HFFc6 (cell line): Measurements from ENCODE around the gene SERPINE1. TPM values are rescaled to one million over a fixed set of nuclear protein-coding genes. Genes with fewer than 3 reads are reported as not detected.
A peak's percentile ranks its signal among the peaks of the same experiment; 100 is the strongest.

Experiments used
- DNase-seq: peaks from one replicate; pipeline ENCODE4 v3.0.0-alpha.2; 2018
- H3K27ac Mint-ChIP-seq: 2 replicates; pipeline ENCODE4 v1.8.0; 2020; ENCODE audit warnings: mild to moderate bottlenecking, mixed read lengths
- H3K27me3 Mint-ChIP-seq: 2 replicates; pipeline ENCODE4 v1.8.0; 2021; ENCODE audit warnings: mild to moderate bottlenecking, moderate library complexity, mixed read lengths; ENCODE audit not compliant: insufficient read depth
- H3K36me3 Mint-ChIP-seq: 2 replicates; pipeline ENCODE4 v1.8.0; 2021; ENCODE audit warnings: low read depth, mixed read lengths
- H3K4me1 Mint-ChIP-seq: 2 replicates; pipeline ENCODE4 v1.8.0; 2020; ENCODE audit warnings: low read depth, mixed read lengths
- H3K4me3 Mint-ChIP-seq: 2 replicates; pipeline ENCODE4 v1.8.0; 2020; ENCODE audit warnings: mild to moderate bottlenecking, moderate library complexity, mixed read lengths
- H3K9me3 Mint-ChIP-seq: 2 replicates; pipeline ENCODE4 v1.8.0; 2020; ENCODE audit warnings: mild to moderate bottlenecking, mixed read lengths
- long read RNA-seq: library from polyadenylated mRNA; unstranded; transcript quantifications from one replicate; pipeline ENCODE4 v2.0.0, GENCODE V29; 2019
- total RNA-seq, 6 experiments: library from RNA; stranded (reverse); fragmentation: NEBNext Ultra II Directional; extraction: Animal tissue kit (Norgen Biotek cat#: 25700); gene quantifications; 2 replicates in 1 of 6; 3 replicates in 5 of 6; pipeline ENCODE4 v1.2.3, GENCODE V29; 2021
- TF ChIP-seq, protein P1 (sequence below): fragments of 200-600 bp; sonication (generic); IDR thresholded peaks from 2 replicates; pipeline ENCODE4 v1.5.0; 2021; ENCODE audit warnings: antibody characterized with exemption, mild to moderate bottlenecking

SERPINE1 gene
- total RNA-seq = 1,000 to 10,000 TPM in 4 of 6 experiments, 100 to 1,000 TPM in 2; 906 to 2,092 (median 1,052) TPM
- long read RNA-seq, transcript SERPINE1-201 (9 exons, 3,190 nt) = major isoform, 1,033 of 1,344 reads
- long read RNA-seq, partial matches to known transcripts = 282 of 1,344 reads
- long read RNA-seq, other reads (novel, unspliced or antisense) = 29 of 1,344 reads

- DNase-seq = peak; percentile 100
- H3K4me3 Mint-ChIP-seq = peak within 1 kb of the TSS; percentile 98
- H3K36me3 Mint-ChIP-seq = peaks cover 48% of the 10 kb centered on the region
- H3K4me1 Mint-ChIP-seq = peaks cover 89% of the 10 kb centered on the region
- peaks cover 41% of the 10 kb centered on the region for H3K9me3 Mint-ChIP-seq
- TF ChIP-seq, protein P1, sequence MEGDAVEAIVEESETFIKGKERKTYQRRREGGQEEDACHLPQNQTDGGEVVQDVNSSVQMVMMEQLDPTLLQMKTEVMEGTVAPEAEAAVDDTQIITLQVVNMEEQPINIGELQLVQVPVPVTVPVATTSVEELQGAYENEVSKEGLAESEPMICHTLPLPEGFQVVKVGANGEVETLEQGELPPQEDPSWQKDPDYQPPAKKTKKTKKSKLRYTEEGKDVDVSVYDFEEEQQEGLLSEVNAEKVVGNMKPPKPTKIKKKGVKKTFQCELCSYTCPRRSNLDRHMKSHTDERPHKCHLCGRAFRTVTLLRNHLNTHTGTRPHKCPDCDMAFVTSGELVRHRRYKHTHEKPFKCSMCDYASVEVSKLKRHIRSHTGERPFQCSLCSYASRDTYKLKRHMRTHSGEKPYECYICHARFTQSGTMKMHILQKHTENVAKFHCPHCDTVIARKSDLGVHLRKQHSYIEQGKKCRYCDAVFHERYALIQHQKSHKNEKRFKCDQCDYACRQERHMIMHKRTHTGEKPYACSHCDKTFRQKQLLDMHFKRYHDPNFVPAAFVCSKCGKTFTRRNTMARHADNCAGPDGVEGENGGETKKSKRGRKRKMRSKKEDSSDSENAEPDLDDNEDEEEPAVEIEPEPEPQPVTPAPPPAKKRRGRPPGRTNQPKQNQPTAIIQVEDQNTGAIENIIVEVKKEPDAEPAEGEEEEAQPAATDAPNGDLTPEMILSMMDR = peak; percentile 73
- peak within 1 kb of the TSS; percentile 98 for H3K27ac Mint-ChIP-seq
- H3K27me3 Mint-ChIP-seq = peaks cover 53% of the 10 kb centered on the region
Observed at GRCh38 chr7:101126651-101127459, at the start of gene SERPINE1. SERPINE1 (plus strand) TSS chr7:101127104; CDS start chr7:101128394, 1,290 bp downstream.

DNA sequence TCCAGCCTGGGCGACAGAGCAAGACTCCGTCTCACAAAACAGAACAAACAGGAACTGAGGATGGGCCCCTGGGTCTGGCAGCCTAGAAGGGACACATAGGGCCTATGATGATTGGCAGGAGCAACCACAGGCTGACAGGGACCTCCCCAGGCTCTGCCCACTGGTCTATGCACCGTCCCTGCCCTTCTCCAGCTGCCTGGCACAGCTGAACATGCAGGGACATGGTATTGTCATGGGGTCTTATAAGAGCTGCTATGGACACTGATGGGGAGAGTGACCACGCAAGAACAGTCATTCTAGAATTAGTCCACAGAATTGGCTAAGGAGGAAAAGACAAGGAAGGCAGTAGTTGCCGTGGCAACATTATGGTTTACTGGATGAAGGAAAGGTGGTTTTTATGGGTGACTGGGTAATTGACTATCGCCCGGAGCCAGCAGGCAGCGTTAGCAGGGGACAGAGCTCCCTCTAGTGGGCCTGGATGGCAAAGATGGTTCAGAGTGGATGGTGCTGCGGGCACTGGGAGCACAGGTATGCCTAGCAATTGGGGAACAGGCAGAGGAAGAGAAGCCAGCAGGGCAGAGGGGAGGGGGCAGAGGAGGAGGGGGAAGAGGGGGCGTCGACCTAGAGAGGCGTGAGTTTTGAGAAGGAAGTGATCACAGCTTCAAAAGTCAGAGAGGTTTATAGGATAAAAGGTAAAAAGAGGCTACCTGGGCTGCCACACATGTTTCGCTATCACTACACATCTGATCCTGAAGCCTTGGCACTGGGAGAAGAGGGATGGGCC lies 49.4 kb upstream of the SERPINE1 start:
- peak; percentile 80 for DNase-seq
- TF ChIP-seq, protein P1 = peak; percentile 90
- H3K27ac Mint-ChIP-seq = peak overlapping the region; percentile 29
- H3K4me3 Mint-ChIP-seq = no peak overlapping the region
- peaks cover 17% of the 10 kb centered on the region for H3K27me3 Mint-ChIP-seq
- no peaks in the 10 kb centered on the region for H3K4me1 Mint-ChIP-seq
- H3K9me3 Mint-ChIP-seq = no peaks in the 10 kb centered on the region
- H3K36me3 Mint-ChIP-seq = no peaks in the 10 kb centered on the region

GRCh38 chr7:101081432-101081831 lies 45.5 kb upstream of the SERPINE1 start:
- no peak for DNase-seq
- Mint-ChIP-seq H3K9me3 (no peaks in the 10 kb centered on the region), H3K4me3 (no peak overlapping the region), H3K4me1 (peaks cover 15% of the 10 kb centered on the region), H3K36me3 (peaks cover 4% of the 10 kb centered on the region; the same call in 1 of the 2 replicates), H3K27me3 (peaks cover 4% of the 10 kb centered on the region), H3K27ac (no peak overlapping the region)
- TF ChIP-seq, protein P1 = no peak

DNA sequence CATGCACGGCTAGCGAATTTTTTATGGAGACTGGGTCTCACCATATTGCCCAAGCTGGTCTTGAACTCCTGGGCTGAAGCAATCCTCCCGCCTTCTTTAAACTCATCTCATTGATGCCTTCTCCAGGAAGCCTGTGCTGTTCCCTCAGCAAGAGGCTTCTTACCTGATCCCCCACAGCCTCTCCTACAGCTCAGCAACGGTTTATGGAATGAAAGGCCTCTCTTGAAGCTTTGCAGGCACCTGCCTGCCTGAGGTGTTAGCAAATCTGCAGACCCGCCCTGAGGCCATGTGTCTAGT lies 42.1 kb upstream of the SERPINE1 start:
- Mint-ChIP-seq H3K27me3 (peaks cover 3% of the 10 kb centered on the region), H3K27ac (peak overlapping the region; percentile 98), H3K4me1 (peaks cover 20% of the 10 kb centered on the region), H3K9me3 (no peaks in the 10 kb centered on the region), H3K4me3 (peak overlapping the region; percentile 96), H3K36me3 (peaks cover 10% of the 10 kb centered on the region)
- TF ChIP-seq, protein P1 = no peak
- DNase-seq = no peak

GRCh38 chr7:101085162-101085964 lies 41.5 kb upstream of the SERPINE1 start, which contains the start of gene TRIM56:
TRIM56 (plus strand) TSS chr7:101085481; CDS start chr7:101087313, 1,832 bp downstream.
- Mint-ChIP-seq H3K4me3 (peak within 1 kb of the TSS; percentile 96), H3K27me3 (peaks cover 3% of the 10 kb centered on the region), H3K36me3 (peaks cover 10% of the 10 kb centered on the region), H3K4me1 (peaks cover 20% of the 10 kb centered on the region), H3K27ac (peak within 1 kb of the TSS; percentile 98), H3K9me3 (no peaks in the 10 kb centered on the region)
- TF ChIP-seq, protein P1 = no peak
- DNase-seq = peak; percentile 54
